Bronchial epithelial cell (primary cell): ENCODE data around the gene CMTM1. TPM values are rescaled to one million over a fixed set of nuclear protein-coding genes. Genes with fewer than 3 reads are reported as not detected.
"Not testable (repeated sequence)": the region's sequence is repeated elsewhere in the genome, so short reads cannot be mapped to it uniquely, and the experiment has no call there.

Experiments used
- DNase-seq: peaks from one replicate; pipeline ENCODE4 v3.0.0-alpha.2; 2010; ENCODE audit warnings: low read depth
- FAIRE-seq: peaks from 2 replicates; lab custom pipeline; 2011; peaks lifted over from hg19 to GRCh38; lab: Jason Lieb, UNC
- H3K27me3 ChIP-seq: 2 replicates; pipeline ENCODE4 v1.5.1; 2011; ENCODE audit warnings: low read length; ENCODE audit not compliant: control insufficient read depth, insufficient read depth
- H3K36me3 ChIP-seq: 2 replicates; pipeline ENCODE4 v1.5.1; 2011; ENCODE audit warnings: low read length; ENCODE audit not compliant: control insufficient read depth, insufficient read depth
- H3K4me3 ChIP-seq: 2 replicates; pipeline ENCODE4 v1.5.1; 2011; ENCODE audit warnings: mild to moderate bottlenecking, low read depth, low read length, control low read depth
- total RNA-seq: library from RNA; depleted of rRNA; stranded (reverse); fragments of >200 nt; gene quantifications from 2 replicates; pipeline ENCODE4 v1.2.1, GENCODE V29; 2014
- TF ChIP-seq, protein P1 (sequence below): IDR thresholded peaks from 2 replicates; pipeline ENCODE4 v1.5.1; 2011; ENCODE audit warnings: mild to moderate bottlenecking, moderate library complexity, low read length, control low read depth, inconsistent platforms; ENCODE audit not compliant: insufficient read depth, severe bottlenecking

CMTM1 gene
- total RNA-seq, 1 donor from 2014 or later: 0.26 TPM

GRCh38 chr16:66562986-66563385, 3.3 kb upstream of the CMTM1 start:
- H3K4me3 ChIP-seq: no peak overlapping the region
- H3K36me3 ChIP-seq: peaks cover 2% of the 10 kb centered on the region
- no peak for DNase-seq
- no peaks in the 10 kb centered on the region for H3K27me3 ChIP-seq
- no peak for FAIRE-seq
- TF ChIP-seq, protein P1, sequence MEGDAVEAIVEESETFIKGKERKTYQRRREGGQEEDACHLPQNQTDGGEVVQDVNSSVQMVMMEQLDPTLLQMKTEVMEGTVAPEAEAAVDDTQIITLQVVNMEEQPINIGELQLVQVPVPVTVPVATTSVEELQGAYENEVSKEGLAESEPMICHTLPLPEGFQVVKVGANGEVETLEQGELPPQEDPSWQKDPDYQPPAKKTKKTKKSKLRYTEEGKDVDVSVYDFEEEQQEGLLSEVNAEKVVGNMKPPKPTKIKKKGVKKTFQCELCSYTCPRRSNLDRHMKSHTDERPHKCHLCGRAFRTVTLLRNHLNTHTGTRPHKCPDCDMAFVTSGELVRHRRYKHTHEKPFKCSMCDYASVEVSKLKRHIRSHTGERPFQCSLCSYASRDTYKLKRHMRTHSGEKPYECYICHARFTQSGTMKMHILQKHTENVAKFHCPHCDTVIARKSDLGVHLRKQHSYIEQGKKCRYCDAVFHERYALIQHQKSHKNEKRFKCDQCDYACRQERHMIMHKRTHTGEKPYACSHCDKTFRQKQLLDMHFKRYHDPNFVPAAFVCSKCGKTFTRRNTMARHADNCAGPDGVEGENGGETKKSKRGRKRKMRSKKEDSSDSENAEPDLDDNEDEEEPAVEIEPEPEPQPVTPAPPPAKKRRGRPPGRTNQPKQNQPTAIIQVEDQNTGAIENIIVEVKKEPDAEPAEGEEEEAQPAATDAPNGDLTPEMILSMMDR: no peak

DNA sequence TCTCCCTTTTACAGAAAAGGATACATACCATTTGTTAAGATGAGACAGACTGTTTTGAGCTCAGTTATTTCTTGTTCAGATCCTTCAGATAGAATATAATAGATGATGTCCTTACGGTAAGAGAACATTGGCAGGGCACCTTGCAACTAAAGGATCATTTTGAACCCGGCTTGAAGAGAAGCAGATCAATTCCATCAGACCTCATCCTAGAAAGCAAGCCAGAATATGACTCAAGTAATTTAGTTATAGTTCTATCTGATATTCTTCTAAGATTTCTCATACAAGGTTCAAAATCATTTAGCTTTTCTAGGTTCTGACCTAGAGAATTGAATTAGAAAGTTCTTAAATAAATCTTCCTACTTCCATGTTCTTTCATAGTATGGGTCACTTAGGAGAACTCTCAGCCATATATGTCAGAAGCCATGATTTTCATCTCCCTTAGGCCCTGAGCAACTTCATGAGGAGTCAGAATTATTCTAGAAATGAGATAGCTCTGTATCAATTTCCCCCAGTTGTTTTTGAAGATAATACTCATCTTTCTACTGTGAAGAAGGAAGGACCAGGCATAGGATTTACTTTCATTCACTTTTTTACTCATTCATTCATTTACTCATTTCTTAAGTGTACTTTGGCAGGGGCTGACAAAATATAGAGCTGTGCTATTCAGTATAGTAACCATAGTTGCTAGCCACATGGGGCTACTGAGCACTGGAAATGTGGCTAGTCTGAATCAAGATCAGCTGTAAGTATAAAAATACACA, 2.5 kb upstream of the CMTM1 start:
- TF ChIP-seq, protein P1: no peak
- Histone ChIP-seq H3K4me3 (no peak overlapping the region), H3K36me3 (peaks cover 2% of the 10 kb centered on the region), H3K27me3 (no peaks in the 10 kb centered on the region)
- FAIRE-seq (no peak), DNase-seq (no peak)

DNA sequence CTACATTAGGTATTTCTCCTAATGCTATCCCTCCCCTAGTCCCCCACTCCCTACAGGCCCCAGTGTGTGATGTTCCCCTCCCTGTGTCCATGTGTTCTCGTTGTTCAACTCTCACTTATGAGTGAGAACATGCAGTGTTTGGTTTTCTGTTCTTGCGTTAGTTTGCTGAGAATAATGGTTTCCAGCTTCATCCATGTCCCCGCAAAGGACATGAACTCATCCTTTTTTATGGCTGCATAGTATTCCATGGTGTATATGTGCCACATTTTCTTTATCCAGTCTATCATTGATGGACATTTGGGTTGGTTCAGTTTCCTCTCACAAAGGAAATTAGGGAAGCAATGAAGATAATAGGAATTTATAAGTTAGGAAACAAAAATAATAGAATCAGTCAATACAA, 1.0 kb downstream of the CMTM1 start:
- H3K36me3 ChIP-seq, FAIRE-seq, DNase-seq, H3K4me3 ChIP-seq, H3K27me3 ChIP-seq: not testable (repeated sequence)

DNA sequence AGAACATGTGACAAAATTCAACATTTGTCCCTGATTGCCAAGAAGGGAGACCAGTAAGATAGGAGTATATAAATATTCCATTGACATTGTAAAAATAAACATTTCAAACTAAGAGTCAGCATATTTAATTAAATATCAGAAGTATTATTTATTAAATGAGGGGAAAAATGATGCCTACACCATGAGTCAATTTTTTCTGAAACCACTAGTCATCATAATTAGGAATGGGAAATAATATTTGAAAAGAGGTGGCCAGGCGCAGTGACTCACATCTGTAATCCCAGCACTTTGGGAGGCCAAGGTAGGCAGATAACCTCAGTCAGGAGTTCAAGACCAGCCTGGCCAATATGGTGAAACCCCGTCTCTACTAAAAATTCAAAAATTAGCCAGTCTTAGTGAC, 2.1 kb downstream of the CMTM1 start:
- DNase-seq: peak; percentile 43
- Histone ChIP-seq H3K27me3 (no peaks in the 10 kb centered on the region), H3K4me3 (no peak overlapping the region), H3K36me3 (peaks cover 2% of the 10 kb centered on the region)
- FAIRE-seq: no peak
- TF ChIP-seq, protein P1: no peak

GRCh38 chr16:66569131-66569530, 2.9 kb downstream of the CMTM1 start:
- TF ChIP-seq, protein P1: no peak
- FAIRE-seq: no peak
- Histone ChIP-seq H3K4me3 (no peak overlapping the region), H3K36me3 (peaks cover 2% of the 10 kb centered on the region), H3K27me3 (no peaks in the 10 kb centered on the region)
- DNase-seq: peak; percentile 40

DNA sequence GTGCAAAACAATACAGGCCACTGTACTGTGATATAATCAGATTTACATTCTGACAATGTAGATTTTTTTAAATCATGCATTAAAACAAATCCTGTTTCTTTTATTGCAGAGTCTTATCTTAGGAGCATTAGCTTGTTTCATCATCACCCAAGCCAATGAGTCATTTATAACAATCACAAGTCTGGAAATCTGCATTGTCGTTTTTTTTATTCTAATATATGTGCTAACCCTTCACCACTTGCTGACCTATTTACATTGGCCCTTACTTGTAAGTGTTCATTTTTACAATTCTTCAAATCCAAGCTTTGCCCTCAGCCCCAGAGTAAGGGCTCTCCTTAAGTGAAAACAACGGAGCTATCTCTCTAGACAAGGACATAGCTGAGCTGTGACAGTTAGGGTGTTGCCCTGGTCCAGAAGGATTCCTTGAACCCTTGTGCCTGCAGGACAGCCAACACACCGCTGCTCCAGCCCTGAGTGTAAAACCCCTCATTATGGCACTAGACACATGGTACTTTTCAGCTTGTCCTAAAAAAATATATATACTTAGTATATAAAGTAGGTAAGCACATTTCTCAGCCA, 3.7 kb downstream of the CMTM1 start:
- TF ChIP-seq, protein P1: no peak
- DNase-seq (peak; percentile 84), FAIRE-seq (no peak)
- Histone ChIP-seq H3K27me3 (no peaks in the 10 kb centered on the region), H3K4me3 (no peak overlapping the region), H3K36me3 (peaks cover 2% of the 10 kb centered on the region)
